ENCODE results near the gene WDR33.
A peak's percentile ranks its signal among the peaks of the same experiment; 100 is the strongest.

The WDR33 gene

GRCh38 chr2:127722807-127723206, 88.2 kb downstream of the WDR33 start:
- no peak for DNase-seq (ENCODE audit: extremely low read depth in 1 of 2, low read depth in 1 of 2)

DNA sequence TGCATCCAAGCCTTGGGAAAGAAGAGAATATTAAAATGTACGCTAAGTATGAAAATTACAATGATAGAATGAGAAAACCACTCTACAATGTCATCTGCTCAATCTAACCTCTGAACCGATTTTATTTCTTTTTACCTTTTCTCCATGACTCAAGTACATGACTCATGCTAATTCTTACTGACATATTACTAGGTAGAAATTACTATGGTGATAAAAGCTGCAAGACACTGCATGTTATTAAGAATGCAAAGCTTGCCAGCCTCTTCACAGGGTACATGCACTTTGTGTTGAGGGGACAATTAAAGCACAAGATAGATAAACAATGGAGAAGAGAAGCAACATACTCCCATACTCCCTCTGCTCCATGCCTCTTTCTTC, 89.0 kb downstream of the WDR33 start:
- no peak for DNase-seq (ENCODE audit: extremely low read depth in 1 of 2, low read depth in 1 of 2)

- DNase-seq (ENCODE audit: extremely low read depth in 1 of 2, low read depth in 1 of 2): no peak
These were observed 89.5 kb downstream of the WDR33 start for GRCh38 chr2:127721311-127721977.

GRCh38 chr2:127719301-127720218, 91.4 kb downstream of the WDR33 start:
- no peak for DNase-seq (ENCODE audit: extremely low read depth in 1 of 2, low read depth in 1 of 2)

- no peak for DNase-seq (ENCODE audit: extremely low read depth in 1 of 2, low read depth in 1 of 2)
These were observed 92.7 kb downstream of the WDR33 start for GRCh38 chr2:127718271-127718670.

DNA sequence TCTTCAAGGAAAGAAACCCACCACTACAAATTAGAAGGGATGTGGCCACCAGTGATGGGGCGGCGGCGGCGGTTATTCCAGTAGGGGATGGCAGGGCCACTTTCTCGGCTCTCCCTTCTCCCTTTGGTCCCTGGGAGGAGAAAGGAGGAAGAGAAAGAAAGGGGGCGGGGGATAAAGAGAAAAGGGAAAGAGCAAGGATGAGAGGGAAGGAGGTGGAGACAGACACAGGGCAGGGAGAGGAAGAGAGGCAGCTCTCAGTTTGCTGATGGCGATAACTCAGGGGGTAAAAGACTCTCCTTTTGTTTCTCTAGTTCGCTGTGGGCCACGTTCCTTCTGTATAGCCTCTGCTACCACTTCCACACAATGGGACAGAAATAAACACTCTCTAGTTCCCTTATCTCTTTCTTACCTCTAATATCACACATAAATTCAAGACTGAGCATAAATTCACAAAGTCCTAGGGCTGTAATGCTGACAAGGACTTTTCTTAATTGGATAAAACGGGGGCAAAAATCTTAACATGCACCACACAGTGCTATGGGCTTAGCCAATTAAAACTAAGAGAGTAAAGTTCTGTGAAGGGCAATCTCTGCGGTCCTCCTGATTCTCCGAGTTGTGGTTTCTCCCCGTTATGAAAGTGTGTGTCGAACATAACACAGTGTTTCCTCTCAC, 95.1 kb downstream of the WDR33 start:
- DNase-seq (ENCODE audit: extremely low read depth in 1 of 2, low read depth in 1 of 2): no peak

- DNase-seq (ENCODE audit: extremely low read depth in 1 of 2, low read depth in 1 of 2): no peak
These were observed 97.4 kb downstream of the WDR33 start for GRCh38 chr2:127713562-127713961.

- DNase-seq (ENCODE audit: extremely low read depth in 1 of 2, low read depth in 1 of 2): no peak
These were observed 98.0 kb downstream of the WDR33 start for GRCh38 chr2:127712999-127713398.

GRCh38 chr2:127709336-127709735, 101.6 kb downstream of the WDR33 start:
- no peak for DNase-seq (ENCODE audit: extremely low read depth in 1 of 2, low read depth in 1 of 2)

DNA sequence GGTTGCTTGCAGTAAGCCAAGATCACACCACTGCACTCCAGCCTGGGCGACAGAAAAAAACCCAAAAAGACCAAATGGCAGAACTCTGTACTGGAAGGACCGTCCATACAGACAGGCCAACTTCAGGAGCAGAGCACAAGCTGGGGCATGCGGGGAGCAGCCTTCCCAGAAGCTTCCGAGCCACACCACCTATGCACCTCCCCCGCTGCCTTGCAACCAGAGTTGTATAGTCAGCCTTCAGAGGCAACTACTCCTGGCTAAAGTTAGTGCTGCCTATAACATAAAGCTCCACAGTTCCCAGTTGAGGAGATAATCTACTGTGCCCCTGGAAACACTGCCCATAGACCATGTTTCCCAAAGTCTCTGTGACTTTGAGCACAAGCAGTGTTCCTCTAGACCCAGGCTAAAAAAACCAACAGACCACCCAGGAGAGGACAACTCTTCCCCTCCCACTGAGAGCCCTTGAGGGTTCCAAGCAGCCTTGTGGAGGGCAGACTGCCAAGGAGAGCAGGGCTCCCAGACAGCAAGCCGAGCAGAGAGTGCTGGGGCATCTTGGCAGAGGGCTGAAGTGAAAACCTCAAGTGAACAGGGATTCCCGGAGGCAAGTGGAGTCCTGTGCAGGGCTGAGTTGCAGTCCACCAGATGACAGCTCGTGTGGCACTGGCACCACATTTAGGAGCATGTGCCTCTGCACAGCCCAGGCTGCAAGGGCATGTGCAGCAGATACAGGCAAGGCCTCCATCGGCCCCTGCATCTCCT, 102.9 kb downstream of the WDR33 start:
- no peak for DNase-seq (ENCODE audit: extremely low read depth in 1 of 2, low read depth in 1 of 2)

DNA sequence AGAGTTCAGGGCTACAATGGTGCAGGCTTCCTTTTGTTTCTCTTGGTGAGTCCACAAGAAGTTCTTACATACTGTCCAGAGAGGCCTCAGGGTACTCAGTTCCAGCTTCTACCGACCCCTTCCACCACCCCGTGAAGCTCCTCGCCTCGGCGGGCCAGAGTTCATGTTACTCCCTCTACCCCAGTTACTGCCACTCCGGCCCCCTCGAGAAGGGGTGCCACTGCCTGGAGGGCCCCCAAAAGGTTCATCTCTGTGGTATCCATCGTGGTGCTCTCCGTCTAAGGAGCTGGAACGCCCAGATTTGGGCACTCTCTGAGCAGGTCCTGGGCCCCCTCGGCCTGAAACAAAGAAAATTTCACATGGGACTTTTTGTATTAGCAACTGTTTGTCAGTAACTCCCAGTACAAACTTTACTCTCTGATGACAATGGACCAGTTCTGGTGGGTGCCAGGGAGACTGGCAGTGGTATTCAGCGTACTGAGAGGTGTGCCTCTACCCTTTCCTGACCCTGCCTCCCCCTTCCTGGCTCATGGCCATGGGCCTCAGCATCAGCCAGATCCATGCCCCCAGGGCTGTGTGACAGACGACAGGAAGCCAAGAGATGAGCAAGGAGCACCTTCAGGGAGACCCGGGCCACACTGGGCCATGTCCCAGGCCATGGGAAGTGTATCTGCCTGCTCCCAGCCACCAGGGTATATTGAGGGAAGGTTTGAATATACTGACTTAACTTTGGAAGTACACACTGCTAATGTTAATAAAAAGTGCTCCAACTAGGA, 104.6 kb downstream of the WDR33 start:
- no peak for DNase-seq (ENCODE audit: extremely low read depth in 1 of 2, low read depth in 1 of 2)

DNA sequence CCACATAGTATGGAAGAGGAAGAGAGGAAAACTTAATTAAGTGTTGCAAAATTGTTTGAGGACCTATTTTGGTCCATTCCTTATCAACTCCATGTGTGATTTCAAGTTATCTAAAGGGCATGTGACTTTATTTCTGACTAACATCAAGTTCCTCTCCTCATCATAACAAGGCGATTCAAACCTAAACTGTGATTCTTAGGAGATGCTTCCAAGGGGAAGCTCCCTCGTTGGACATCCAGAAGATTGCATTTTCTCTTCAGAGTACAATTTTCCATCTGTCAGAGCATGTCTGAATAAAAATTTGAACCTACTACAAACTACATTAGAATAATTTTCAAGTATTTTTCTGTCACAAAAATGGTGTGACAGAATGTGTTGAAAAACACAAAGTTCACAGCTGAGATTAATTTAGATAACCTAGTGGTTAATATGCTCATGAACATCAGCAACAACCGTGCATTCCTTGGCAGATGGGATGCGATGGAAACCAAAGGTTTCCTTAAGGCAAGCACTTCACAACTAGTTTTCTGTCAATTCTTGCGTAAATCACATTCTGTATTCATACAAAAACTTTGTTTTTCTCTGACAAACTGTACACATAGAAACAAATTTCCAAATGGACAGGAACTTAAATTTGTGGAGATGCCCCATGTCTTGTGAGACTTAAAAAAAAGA, 105.4 kb downstream of the WDR33 start:
- no peak for DNase-seq (ENCODE audit: extremely low read depth in 1 of 2, low read depth in 1 of 2)

DNA sequence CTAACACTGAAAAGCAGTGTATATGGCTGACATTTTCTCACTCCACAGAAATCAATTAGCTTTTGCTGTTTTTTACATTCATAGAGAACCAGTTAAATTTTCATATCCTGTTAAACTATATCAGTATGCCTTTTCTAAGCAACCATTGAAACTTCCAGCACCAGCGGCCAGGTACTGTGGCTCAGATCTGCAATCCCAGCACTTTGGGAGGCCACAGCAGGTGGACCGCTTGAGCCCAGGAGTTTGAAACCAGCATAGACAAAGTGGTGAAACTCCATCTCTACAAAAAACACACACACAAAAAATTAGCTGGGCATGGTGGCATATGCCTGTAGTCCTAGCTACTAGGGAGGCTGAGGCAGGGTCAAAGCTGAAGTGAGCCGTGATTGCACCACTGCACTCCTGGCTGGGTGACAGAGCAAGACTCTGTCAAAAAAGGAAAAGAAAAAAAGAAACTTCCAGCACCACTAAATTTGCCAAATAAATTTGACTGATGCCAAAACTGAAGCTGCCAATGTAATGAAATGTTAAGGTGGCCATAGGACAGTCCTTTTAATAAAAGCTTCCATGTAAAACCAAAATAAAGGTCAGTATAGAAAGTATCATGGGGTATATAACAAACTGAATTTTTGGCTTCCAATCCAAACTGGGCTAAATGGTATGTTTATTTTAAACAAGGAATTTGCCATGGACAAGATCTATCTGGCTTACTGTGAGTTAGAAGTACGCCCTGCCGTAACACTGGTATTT, 106.2 kb downstream of the WDR33 start:
- no peak for DNase-seq (ENCODE audit: extremely low read depth in 1 of 2, low read depth in 1 of 2)

DNA sequence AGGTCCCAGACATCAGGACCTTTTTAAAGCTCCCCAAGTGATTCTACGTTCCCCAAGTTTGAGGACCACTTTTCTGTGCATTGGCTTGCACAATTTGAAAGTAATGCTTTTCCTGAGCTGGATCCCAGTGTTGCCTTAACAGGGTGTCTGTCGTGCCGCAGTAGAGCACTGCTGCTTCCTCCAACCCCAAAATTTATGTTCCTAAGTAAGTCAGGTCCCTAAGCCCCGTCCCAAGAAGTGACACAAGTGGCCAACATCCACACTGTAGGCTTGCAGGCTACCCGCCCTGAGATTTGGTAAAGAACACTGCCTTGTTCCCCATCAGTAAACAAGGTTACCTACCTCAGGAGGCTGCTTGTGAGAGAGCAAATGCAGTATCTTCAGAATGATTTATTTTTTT, 107.7 kb downstream of the WDR33 start:
- no peak for DNase-seq (ENCODE audit: extremely low read depth in 1 of 2, low read depth in 1 of 2)

GRCh38 chr2:127702395-127703009, 108.5 kb downstream of the WDR33 start:
- no peak for DNase-seq (ENCODE audit: extremely low read depth in 1 of 2, low read depth in 1 of 2)

GRCh38 chr2:127701651-127702394, 109.1 kb downstream of the WDR33 start:
- peak; percentile 54 to 65 for DNase-seq (ENCODE audit: extremely low read depth in 1 of 2, low read depth in 1 of 2)

DNA sequence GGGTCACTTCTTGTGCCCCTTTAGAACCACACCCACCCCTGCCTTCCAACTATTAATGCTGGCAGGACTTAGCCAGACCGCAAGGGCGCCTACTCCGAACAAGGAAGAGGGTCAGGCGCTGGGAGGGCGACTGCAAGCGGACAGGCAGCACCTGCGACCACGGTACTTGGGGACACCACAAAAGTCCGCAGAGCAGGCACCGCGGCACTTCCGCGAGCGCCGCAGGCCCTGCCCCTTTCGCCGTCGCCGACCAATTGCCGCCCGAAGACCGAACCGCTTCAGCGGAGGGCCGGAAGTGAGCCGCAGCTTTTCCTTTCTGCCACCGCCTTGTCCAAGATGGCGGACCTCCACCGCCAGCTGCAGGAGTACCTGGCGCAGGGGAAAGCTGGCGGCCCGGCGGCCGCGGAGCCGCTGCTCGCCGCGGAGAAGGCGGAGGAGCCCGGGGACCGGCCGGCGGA, 109.7 kb downstream of the WDR33 start, which contains the start of gene SFT2D3:
TSS of gene SFT2D3 (plus strand) at position 305 of the 458 bp plus-strand sequence. CDS start at position 337, 32 bp downstream.
- DNase-seq (ENCODE audit: extremely low read depth in 1 of 2, low read depth in 1 of 2): peak; percentile 66 to 79

Data from activated CD8-positive, alpha-beta memory T cell treated with anti-CD3 and anti-CD28 coated beads for 1 hour (primary cell).